Measurements from ENCODE around the gene CMTM7.

The CMTM7 gene

GRCh38 chr3:32414522-32415202 lies 23.0 kb downstream of the CMTM7 start:
- DNase-seq = no peak

- DNase-seq = no peak
These were observed 28.1 kb downstream of the CMTM7 start for GRCh38 chr3:32419742-32420125.

GRCh38 chr3:32420126-32421038 lies 28.7 kb downstream of the CMTM7 start:
- peak; percentile 51 for DNase-seq

- no peak for DNase-seq
These were observed 29.5 kb downstream of the CMTM7 start for GRCh38 chr3:32421185-32421584.

GRCh38 chr3:32421991-32422859 lies 30.6 kb downstream of the CMTM7 start:
- no peak for DNase-seq

GRCh38 chr3:32422943-32423342 lies 31.3 kb downstream of the CMTM7 start:
- no peak for DNase-seq

GRCh38 chr3:32423534-32423933 lies 31.9 kb downstream of the CMTM7 start:
- DNase-seq = no peak

GRCh38 chr3:32423956-32424557 lies 32.4 kb downstream of the CMTM7 start:
- DNase-seq = no peak

GRCh38 chr3:32424581-32425250 lies 33.1 kb downstream of the CMTM7 start:
- no peak for DNase-seq

- DNase-seq = no peak
These were observed 36.7 kb downstream of the CMTM7 start for GRCh38 chr3:32428092-32429068.

- no peak for DNase-seq
These were observed 39.2 kb downstream of the CMTM7 start for GRCh38 chr3:32430900-32431299.

GRCh38 chr3:32431481-32431880 lies 39.8 kb downstream of the CMTM7 start:
- DNase-seq = no peak

- DNase-seq = no peak
These were observed 40.5 kb downstream of the CMTM7 start for GRCh38 chr3:32432045-32432710.

- DNase-seq = no peak
These were observed 41.3 kb downstream of the CMTM7 start for GRCh38 chr3:32432711-32433530.

GRCh38 chr3:32434206-32434605 lies 42.6 kb downstream of the CMTM7 start:
- no peak for DNase-seq

- DNase-seq = no peak
These were observed 44.5 kb downstream of the CMTM7 start for GRCh38 chr3:32435911-32436815.

- no peak for DNase-seq
These were observed 45.1 kb downstream of the CMTM7 start for GRCh38 chr3:32436816-32437189.

GRCh38 chr3:32437896-32438295 lies 46.2 kb downstream of the CMTM7 start:
- DNase-seq = no peak
